H1 (cell line): ENCODE measurements around the gene MORC3. TPM values are rescaled to one million over a fixed set of nuclear protein-coding genes. Genes with fewer than 3 reads are reported as not detected.

Source experiments
- CTCF ChIA-PET: fragments of 300-600 bp; sonication (Branson Sonifier 250); formaldehyde crosslinking; loops from one replicate; lab custom pipeline; 2021; ENCODE audit not compliant: partially characterized antibody; lab: Charles Lee
- POLR2A ChIA-PET: fragments of 300-600 bp; sonication (Branson Sonifier 250); formaldehyde crosslinking; loops from one replicate; lab custom pipeline; 2021; ENCODE audit warnings: inconsistent platforms; ENCODE audit not compliant: partially characterized antibody; lab: Charles Lee
- DNase-seq, 2 experiments: peaks; one replicate each; pipeline versions ENCODE4 v3.0.0 to v3.0.0-alpha.2; 2010 to 2022; ENCODE audit warnings: low spot score in 2 of 2, low read depth in 1 of 2, mixed read lengths in 1 of 2
- FAIRE-seq: peaks from 2 replicates; lab custom pipeline; 2011; peaks lifted over from hg19 to GRCh38; lab: Jason Lieb, UNC
- H2AFZ ChIP-seq: 2 replicates; pipeline ENCODE4 v1.8.1; 2012; ENCODE audit warnings: low read length, inconsistent platforms
- H2AK5ac ChIP-seq: 2 replicates; pipeline ENCODE4 v1.6.1; 2013; ENCODE audit warnings: low read depth, low read length
- H2BK120ac ChIP-seq: replicated peaks from 2 replicates; pipeline ENCODE3; 2013; ENCODE audit warnings: low read depth, low read length, inconsistent platforms
- H2BK12ac ChIP-seq: 2 replicates; pipeline ENCODE4 v1.6.1; 2013; ENCODE audit warnings: low read depth, low read length
- H2BK15ac ChIP-seq: 2 replicates; pipeline ENCODE4 v1.6.1; 2013; ENCODE audit warnings: low read length
- H2BK20ac ChIP-seq: 2 replicates; pipeline ENCODE4 v1.6.1; 2013; ENCODE audit warnings: low read length
- H2BK5ac ChIP-seq: 2 replicates; pipeline ENCODE4 v1.6.1; 2013; ENCODE audit warnings: low read depth, low read length
- H3K14ac ChIP-seq: 2 replicates; pipeline ENCODE4 v1.6.1; 2013; ENCODE audit warnings: inconsistent platforms; ENCODE audit not compliant: insufficient read length
- H3K18ac ChIP-seq: 2 replicates; pipeline ENCODE4 v1.6.1; 2013; ENCODE audit warnings: low read length; ENCODE audit errors: extremely low read depth
- H3K23ac ChIP-seq: 2 replicates; pipeline ENCODE4 v1.6.1; 2013; ENCODE audit warnings: inconsistent platforms; ENCODE audit not compliant: insufficient read length
- H3K23me2 ChIP-seq: 2 replicates; pipeline ENCODE4 v1.6.1; 2013; ENCODE audit warnings: low read depth, low read length
- H3K27ac ChIP-seq: 2 replicates; pipeline ENCODE4 v1.6.1; 2011; ENCODE audit warnings: low read depth, low read length, inconsistent platforms
- H3K27me3 ChIP-seq, 4 experiments: replicated peaks in 1 of 4; 1 replicate in 1 of 4; 2 replicates in 3 of 4; pipeline versions ENCODE4 v1.6.1 to v1.8.1; 2011 to 2013; ENCODE audit warnings: low read length in 3 of 4, mild to moderate bottlenecking in 3 of 4, inconsistent platforms in 2 of 4, mixed read lengths in 2 of 4, moderate library complexity in 1 of 4; ENCODE audit not compliant: control insufficient read depth in 3 of 4, insufficient read depth in 3 of 4; ENCODE audit errors: extremely low read depth in 1 of 4
- H3K36me3 ChIP-seq, 4 experiments: 2 replicates each; pipeline versions ENCODE4 v1.6.1 to v1.8.1; 2011 to 2013; ENCODE audit warnings: mild to moderate bottlenecking in 4 of 4, low read length in 3 of 4, moderate library complexity in 2 of 4, control low read depth in 1 of 4, inconsistent platforms in 1 of 4; ENCODE audit not compliant: insufficient read depth in 4 of 4, control insufficient read depth in 2 of 4
- H3K4ac ChIP-seq: replicated peaks from 2 replicates; pipeline ENCODE3; 2013; ENCODE audit warnings: low read length, low read depth, mixed read lengths, inconsistent platforms; ENCODE audit not compliant: insufficient read length
- H3K4me1 ChIP-seq, 4 experiments: replicated peaks in 1 of 4; 1 replicate in 1 of 4; 2 replicates in 3 of 4; pipeline versions ENCODE4 v1.6.1 to v1.8.1; 2011 to 2013; ENCODE audit warnings: low read length in 3 of 4, inconsistent platforms in 2 of 4, mixed read lengths in 1 of 4; ENCODE audit not compliant: insufficient read depth in 4 of 4, control insufficient read depth in 3 of 4
- H3K4me2 ChIP-seq, 2 experiments: 2 replicates each; pipeline versions ENCODE4 v1.6.1 to v1.8.1; 2011 to 2013; ENCODE audit warnings: low read depth in 2 of 2, low read length in 2 of 2, control low read depth in 1 of 2, inconsistent platforms in 1 of 2, mild to moderate bottlenecking in 1 of 2; ENCODE audit not compliant: insufficient read depth in 1 of 2
- H3K4me3 ChIP-seq, 4 experiments: fragments of 200-600, 300-600 bp in 1 of 4; sonication (generic), shearing (Covaris generic), sonication (Bioruptor Twin) in 1 of 4; 2 replicates each; pipeline versions ENCODE4 v1.5.1 to v1.8.1; 2011 to 2016; ENCODE audit warnings: low read length in 4 of 4, low read depth in 3 of 4, control low read depth in 2 of 4, inconsistent platforms in 2 of 4, mild to moderate bottlenecking in 2 of 4, mixed read lengths in 1 of 4, moderate library complexity in 1 of 4; ENCODE audit not compliant: insufficient read depth in 2 of 4; ENCODE audit errors: extremely low read depth in 1 of 4
- H3K56ac ChIP-seq: replicated peaks from 2 replicates; pipeline ENCODE3; 2013; ENCODE audit warnings: low read depth, mild to moderate bottlenecking, mixed read lengths, low read length, inconsistent platforms; ENCODE audit not compliant: insufficient read length
- H3K79me1 ChIP-seq: 2 replicates; pipeline ENCODE4 v1.6.1; 2013; ENCODE audit warnings: low read depth, low read length, control low read depth
- H3K79me2 ChIP-seq, 2 experiments: 2 replicates each; pipeline versions ENCODE4 v1.6.1 to v1.8.1; 2012 to 2013; ENCODE audit warnings: low read length in 2 of 2, mild to moderate bottlenecking in 2 of 2, inconsistent platforms in 1 of 2; ENCODE audit not compliant: insufficient read depth in 2 of 2, control insufficient read depth in 1 of 2
- H3K9ac ChIP-seq, 4 experiments: replicated peaks in 1 of 4; 1 replicate in 1 of 4; 2 replicates in 3 of 4; pipeline versions ENCODE4 v1.6.1 to v1.8.1; 2011 to 2013; ENCODE audit warnings: low read depth in 3 of 4, low read length in 3 of 4, control low read depth in 2 of 4, mild to moderate bottlenecking in 2 of 4, moderate library complexity in 2 of 4, inconsistent platforms in 1 of 4; ENCODE audit errors: extremely low read depth in 1 of 4
- H3K9me3 ChIP-seq, 2 experiments: 2 replicates each; pipeline versions ENCODE4 v1.6.1 to v1.8.1; 2012 to 2013; ENCODE audit warnings: mild to moderate bottlenecking in 2 of 2, moderate library complexity in 2 of 2, control low read depth in 1 of 2, inconsistent platforms in 1 of 2, low read depth in 1 of 2, low read length in 1 of 2, mixed read lengths in 1 of 2; ENCODE audit not compliant: insufficient read depth in 2 of 2
- H4K20me1 ChIP-seq, 2 experiments: replicated peaks in 1 of 2; 2 replicates each; pipeline versions ENCODE3 to v1.8.1; 2011 to 2013; ENCODE audit warnings: inconsistent platforms in 2 of 2, low read length in 2 of 2, mild to moderate bottlenecking in 1 of 2; ENCODE audit not compliant: insufficient read depth in 2 of 2, control insufficient read depth in 1 of 2
- H4K5ac ChIP-seq: 2 replicates; pipeline ENCODE4 v1.6.1; 2013; ENCODE audit warnings: low read length, low read depth, mixed read lengths, inconsistent platforms; ENCODE audit not compliant: insufficient read length
- H4K8ac ChIP-seq: 2 replicates; pipeline ENCODE4 v1.8.0; 2013; ENCODE audit warnings: mild to moderate bottlenecking, moderate library complexity, low read length, inconsistent platforms; ENCODE audit not compliant: insufficient read depth; ENCODE audit errors: extremely low read depth
- H4K91ac ChIP-seq: replicated peaks from 2 replicates; pipeline ENCODE3; 2013; ENCODE audit warnings: low read length, mixed read lengths, inconsistent platforms; ENCODE audit not compliant: insufficient read length
- CEBPB ChIP-seq: IDR thresholded peaks from 2 replicates; pipeline ENCODE4 v1.6.1; 2012; ENCODE audit warnings: low read depth, low read length
- CHD2 ChIP-seq: IDR thresholded peaks from 2 replicates; pipeline ENCODE4 v1.6.1; 2012; ENCODE audit warnings: low read length, improper control_type of control experiment
- E2F6 ChIP-seq: IDR thresholded peaks from 2 replicates; pipeline ENCODE4 v1.6.1; 2012; ENCODE audit warnings: inconsistent platforms
- MAFK ChIP-seq: IDR thresholded peaks from 2 replicates; pipeline ENCODE4 v1.6.1; 2012; ENCODE audit warnings: low read depth, mild to moderate bottlenecking, improper control_type of control experiment, low read length
- MAX ChIP-seq: IDR thresholded peaks from 2 replicates; pipeline ENCODE4 v1.6.1; 2012; ENCODE audit warnings: inconsistent platforms
- SP4 ChIP-seq: IDR thresholded peaks from 2 replicates; pipeline ENCODE4 v1.6.1; 2012; ENCODE audit warnings: low read length, inconsistent platforms
- TCF12 ChIP-seq: IDR thresholded peaks from 2 replicates; pipeline ENCODE4 v1.6.1; 2011; ENCODE audit warnings: low read depth, mild to moderate bottlenecking, low read length
- WGBS, 2 experiments: shearing (Covaris generic) in 1 of 2; methylation state at CpG; one replicate each; pipeline versions ENCODE4 v1.1.6 to v1.1.7; 2013 to 2015; ENCODE audit warnings: low lambda C conversion rate in 2 of 2, mixed read lengths in 2 of 2, inconsistent platforms in 1 of 2, low coverage in 1 of 2, missing lambda C conversion rate in 1 of 2; ENCODE audit not compliant: insufficient replicate concordance in 2 of 2, insufficient coverage in 1 of 2, insufficient read length in 1 of 2; ENCODE audit errors: extremely low coverage in 1 of 2, missing lambda C conversion rate in 1 of 2; 5-methylcytosine and 5-hydroxymethylcytosine counted together
- polyA plus RNA-seq, 7 experiments: library from polyadenylated mRNA; depleted of rRNA in 3 of 7; stranded (reverse) in 5 of 7; unstranded in 2 of 7; fragments of >200 nt in 5 of 7; fragments of 200-250 nt in 2 of 7; gene quantifications; 1 replicate in 5 of 7; 2 replicates in 1 of 7; 4 replicates in 1 of 7; pipeline versions ENCODE4 v1.2.1 to v1.2.3, GENCODE V29; 2011 to 2013; ENCODE audit warnings: missing spikeins in 2 of 7, mixed read lengths in 2 of 7
- total RNA-seq: library from RNA; stranded (reverse); fragmentation: NEBNext Ultra II Directional; extraction: Animal tissue kit (Norgen Biotek cat#: 25700); gene quantifications from 2 replicates; pipeline ENCODE4 v1.2.1, GENCODE V29; 2021
- TF ChIP-seq, protein P1 (sequence below): IDR thresholded peaks from 2 replicates; pipeline ENCODE4 v1.6.1; 2011; ENCODE audit warnings: low read depth, mild to moderate bottlenecking, low read length; ENCODE audit not compliant: insufficient read depth

MORC3 gene
- total and polyA plus RNA-seq, 2 of the 8 experiments (the other 6 are each of a cell fraction or from before 2014, with no cell fraction given) = 5.0 to 20.4 TPM

DNA sequence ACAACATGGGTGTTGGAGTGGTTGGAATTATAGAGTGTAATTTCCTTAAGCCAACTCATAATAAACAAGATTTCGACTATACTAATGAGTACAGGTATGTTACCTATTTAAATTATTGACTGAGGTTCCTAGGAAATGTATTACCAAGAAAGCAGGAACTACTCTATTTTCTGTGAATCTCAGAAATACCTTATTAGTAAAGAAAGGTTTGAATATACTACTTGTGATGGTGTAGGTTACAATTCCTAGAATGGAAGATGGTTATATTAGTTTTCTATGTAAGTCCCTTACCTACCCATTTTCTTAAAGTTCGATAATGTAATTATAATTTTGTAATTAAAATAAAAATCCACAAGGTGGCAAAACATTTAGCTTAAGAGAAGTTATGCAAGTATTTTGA lies 29.3 kb downstream of the MORC3 start:
- FAIRE-seq (no peak), DNase-seq (no peak)
- Histone ChIP-seq H2BK120ac (no peak overlapping the region), H3K79me1 (no peaks in the 10 kb centered on the region), H3K4me1 (no peaks in the 10 kb centered on the region), H3K56ac (no peak overlapping the region), H2BK15ac (no peak overlapping the region), H4K91ac (no peak overlapping the region), H3K27me3 (no peaks in the 10 kb centered on the region), H3K18ac (no peak overlapping the region), H3K9ac (no peak overlapping the region), H3K36me3 (peaks cover 5 to 65% (median 32%) of the 10 kb centered on the region in 4 experiments; a peak in 7 of 8 replicates), H4K20me1 (peaks cover 0 to 2% of the 10 kb centered on the region in 2 experiments), H2BK20ac (no peak overlapping the region), H2BK5ac (no peak overlapping the region), H3K14ac (no peak overlapping the region), H3K27ac (no peak overlapping the region), H3K23ac (no peak overlapping the region), H2AFZ (no peak overlapping the region), H3K4ac (no peak overlapping the region), H3K23me2 (no peaks in the 10 kb centered on the region), H2BK12ac (no peak overlapping the region), H3K4me3 (no peak overlapping the region), H3K4me2 (no peak overlapping the region), H2AK5ac (no peak overlapping the region), H4K8ac (no peak overlapping the region), H3K79me2 (no peaks in the 10 kb centered on the region), H4K5ac (no peak overlapping the region), H3K9me3 (no peaks in the 10 kb centered on the region)
- ChIA-PET CTCF (interaction anchor here (0.6 kb wide), 2 partner anchors 9 to 146 kb away, joined by 3 read pairs; no protein-coding TSS in a partner anchor), POLR2A (no interaction called here)
- 91% methylated on average over 2 of the region's 2 CpGs; no CpG with 5 or more reads in 1 of the 2 experiments for WGBS, 2 experiments
- TF ChIP-seq MAX (no peak), TCF12 (no peak), SP4 (no peak), E2F6 (no peak), MAFK (no peak), CEBPB (no peak), CHD2 (no peak)
- TF ChIP-seq, protein P1, sequence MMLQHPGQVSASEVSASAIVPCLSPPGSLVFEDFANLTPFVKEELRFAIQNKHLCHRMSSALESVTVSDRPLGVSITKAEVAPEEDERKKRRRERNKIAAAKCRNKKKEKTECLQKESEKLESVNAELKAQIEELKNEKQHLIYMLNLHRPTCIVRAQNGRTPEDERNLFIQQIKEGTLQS = no peak
